Activated B cell treated with CpG ODN at 0.5 μM for 24 hours (primary cell): ENCODE results near the gene CCIN. TPM values are rescaled to one million over a fixed set of nuclear protein-coding genes. Genes with fewer than 3 reads are reported as not detected.

ENCODE experiments used
- ATAC-seq: fragments of 200-7000 bp; cut with Tn5 transposase; one replicate; pipeline ENCODE4 v1.10.0; 2021; ENCODE audit warnings: low read depth, mild to moderate bottlenecking, moderate library complexity
- CTCF ChIA-PET: fragments of 350-600 bp; sonication (Branson Sonifier 250); formaldehyde crosslinking; loops from one replicate; lab custom pipeline; 2021; ENCODE audit warnings: antibody characterized with exemption; lab: Charles Lee
- POLR2A ChIA-PET: fragments of 350-600 bp; sonication (Branson Sonifier 250); formaldehyde crosslinking; loops from one replicate; lab custom pipeline; 2021; ENCODE audit warnings: antibody characterized with exemption; lab: Charles Lee
- DNase-seq: peaks from one replicate; pipeline ENCODE4 v3.0.0; 2022
- H3K27ac Mint-ChIP-seq: one replicate; pipeline ENCODE4 v1.8.0; 2020; ENCODE audit warnings: mixed read lengths
- H3K27me3 Mint-ChIP-seq: one replicate; pipeline ENCODE4 v1.8.0; 2021; ENCODE audit warnings: mixed read lengths
- H3K36me3 Mint-ChIP-seq: one replicate; pipeline ENCODE4 v1.8.0; 2021; ENCODE audit warnings: low read depth, mixed read lengths
- H3K4me1 Mint-ChIP-seq: one replicate; pipeline ENCODE4 v1.8.0; 2021; ENCODE audit warnings: mixed read lengths
- H3K4me3 Mint-ChIP-seq: one replicate; pipeline ENCODE4 v1.8.0; 2020; ENCODE audit warnings: mild to moderate bottlenecking, mixed read lengths
- H3K9me3 Mint-ChIP-seq: one replicate; pipeline ENCODE4 v1.8.0; 2020; ENCODE audit warnings: mixed read lengths
- CTCF ChIP-seq: fragments of 200-600 bp; IDR thresholded peaks from one replicate; pipeline ENCODE4 v1.8.0; 2022; ENCODE audit warnings: antibody characterized with exemption, mild to moderate bottlenecking
- intact Hi-C: fragments of 100-400 bp; cut with micrococcal nuclease; formaldehyde crosslinking; loops from one replicate; pipeline ENCODE4 v1.15.1; 2024
- total RNA-seq: library from RNA; stranded (reverse); gene quantifications from 2 replicates; pipeline ENCODE4 v1.2.3, GENCODE V29; 2022

CCIN gene
- total RNA-seq, 1 donor from 2014 or later, result not detected

GRCh38 chr9:36138901-36139300 is 30.3 kb upstream of the CCIN start:
- intact Hi-C loops, result no loop called here
- no peak for TF ChIP-seq CTCF
- DNase-seq, result no peak
- ATAC-seq, result no peak
- H3K27me3 Mint-ChIP-seq, result no peaks in the 10 kb centered on the region
- no peak overlapping the region for H3K4me3 Mint-ChIP-seq
- CTCF ChIA-PET, result interaction anchor here (0.6 to 0.9 kb wide), 2 partner anchors 35 to 109 kb away, joined by 3 read pairs; no protein-coding TSS in a partner anchor
- H3K36me3 Mint-ChIP-seq, result peaks cover 8% of the 10 kb centered on the region
- H3K27ac Mint-ChIP-seq, result peak overlapping the region; percentile 30
- H3K4me1 Mint-ChIP-seq, result peaks cover 78% of the 10 kb centered on the region
- POLR2A ChIA-PET, result interaction anchor here (0.9 to 4.6 kb wide), 2 partner anchors 12 to 52 kb away, joined by 4 to 33 read pairs; partner anchors contain the start of gene CLTA
- H3K9me3 Mint-ChIP-seq, result no peaks in the 10 kb centered on the region

- Mint-ChIP-seq H3K36me3 (peaks cover 11% of the 10 kb centered on the region), H3K9me3 (no peaks in the 10 kb centered on the region), H3K27me3 (no peaks in the 10 kb centered on the region), H3K27ac (peak overlapping the region; percentile 75), H3K4me3 (no peak overlapping the region), H3K4me1 (peaks cover 89% of the 10 kb centered on the region)
- no peak for DNase-seq
- intact Hi-C loops, result loop anchor here (5.0 kb wide), 1 partner anchor 347 kb away; no protein-coding TSS in a partner anchor
- no peak for ATAC-seq
- no peak for TF ChIP-seq CTCF
- ChIA-PET POLR2A (interaction anchor here (0.6 to 4.6 kb wide), 2 partner anchors 10 to 16 kb away, joined by 5 to 33 read pairs; no protein-coding TSS in a partner anchor), CTCF (interaction anchor here (1.2 kb wide), 1 partner anchor 39 kb away, joined by 3 read pairs; no protein-coding TSS in a partner anchor)
Observed at GRCh38 chr9:36140086-36141084, 28.8 kb upstream of the CCIN start.

GRCh38 chr9:36141288-36141687 is 27.9 kb upstream of the CCIN start:
- no peak for ATAC-seq

GRCh38 chr9:36141761-36142160 is 27.4 kb upstream of the CCIN start:
- TF ChIP-seq CTCF, result no peak
- Mint-ChIP-seq H3K36me3 (peaks cover 13% of the 10 kb centered on the region), H3K4me1 (peaks cover 93% of the 10 kb centered on the region), H3K4me3 (peak overlapping the region; percentile 7), H3K9me3 (no peaks in the 10 kb centered on the region), H3K27ac (peak overlapping the region; percentile 100), H3K27me3 (no peaks in the 10 kb centered on the region)
- no peak for ATAC-seq
- ChIA-PET CTCF (interaction anchor here (3.6 kb wide), 1 partner anchor 24 kb away, joined by 19 read pairs; no protein-coding TSS in a partner anchor), POLR2A (interaction anchor here (0.5 kb wide), 1 partner anchor 14 kb away, joined by 8 read pairs; no protein-coding TSS in a partner anchor)
- intact Hi-C loops, result loop anchor here (5.0 kb wide), 1 partner anchor 346 kb away; no protein-coding TSS in a partner anchor
- no peak for DNase-seq

More at GRCh38 chr9:36141288-36141687, 27.9 kb upstream of the CCIN start:
- no peak for TF ChIP-seq CTCF
- no peak for DNase-seq
- intact Hi-C loops, result loop anchor here (5.0 kb wide), 1 partner anchor 346 kb away; no protein-coding TSS in a partner anchor
- no peaks in the 10 kb centered on the region for H3K9me3 Mint-ChIP-seq
- peaks cover 13% of the 10 kb centered on the region for H3K36me3 Mint-ChIP-seq
- H3K27ac Mint-ChIP-seq, result peak overlapping the region; percentile 100
- peaks cover 91% of the 10 kb centered on the region for H3K4me1 Mint-ChIP-seq
- CTCF ChIA-PET, result no interaction called here
- POLR2A ChIA-PET, result interaction anchor here (0.6 kb wide), 1 partner anchor 15 kb away, joined by 5 read pairs; no protein-coding TSS in a partner anchor
- H3K4me3 Mint-ChIP-seq, result no peak overlapping the region
- no peaks in the 10 kb centered on the region for H3K27me3 Mint-ChIP-seq
